AG20443 (cell line): Measurements from ENCODE around the gene LGALS1.
"Not testable (repeated sequence)": the region's sequence is repeated elsewhere in the genome, so short reads cannot be mapped to it uniquely, and the experiment has no call there.

Source experiments
- DNase-seq: peaks from one replicate; pipeline ENCODE4 v3.0.0; 2012; ENCODE audit warnings: low spot score, mixed read lengths

The LGALS1 gene

GRCh38 chr22:37690407-37690806 lies 15.0 kb downstream of the LGALS1 start:
- no peak for DNase-seq

DNA sequence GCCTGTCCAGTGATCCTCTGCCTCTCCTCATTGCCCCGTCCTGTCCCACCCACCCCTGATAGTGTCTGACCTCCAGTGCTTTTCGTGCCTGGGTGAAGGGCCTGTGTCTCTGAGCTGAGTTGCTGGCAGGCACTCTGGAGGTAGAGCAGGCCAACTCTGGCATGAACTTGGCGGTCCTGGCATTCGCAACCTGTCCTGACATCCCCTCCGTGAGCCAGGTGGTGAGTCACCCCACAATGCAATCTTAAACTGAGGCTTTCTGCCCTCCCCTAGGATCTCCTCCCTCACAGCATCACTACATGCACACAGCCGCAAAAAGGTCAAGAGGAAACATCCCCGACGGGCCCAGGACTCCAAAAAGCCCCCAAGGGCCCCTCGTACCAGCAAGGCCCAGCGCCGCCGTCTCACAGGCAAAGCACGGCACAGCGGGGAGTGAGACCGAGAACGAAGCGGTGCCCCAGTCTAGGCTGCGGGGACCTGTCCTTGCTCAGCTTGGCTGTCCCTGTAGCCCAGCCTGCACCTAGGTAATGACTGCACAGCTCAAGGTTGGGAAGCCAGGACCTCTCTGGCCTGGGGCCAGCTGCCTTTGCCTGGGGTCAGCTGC lies 15.6 kb downstream of the LGALS1 start:
- DNase-seq, result no peak

DNA sequence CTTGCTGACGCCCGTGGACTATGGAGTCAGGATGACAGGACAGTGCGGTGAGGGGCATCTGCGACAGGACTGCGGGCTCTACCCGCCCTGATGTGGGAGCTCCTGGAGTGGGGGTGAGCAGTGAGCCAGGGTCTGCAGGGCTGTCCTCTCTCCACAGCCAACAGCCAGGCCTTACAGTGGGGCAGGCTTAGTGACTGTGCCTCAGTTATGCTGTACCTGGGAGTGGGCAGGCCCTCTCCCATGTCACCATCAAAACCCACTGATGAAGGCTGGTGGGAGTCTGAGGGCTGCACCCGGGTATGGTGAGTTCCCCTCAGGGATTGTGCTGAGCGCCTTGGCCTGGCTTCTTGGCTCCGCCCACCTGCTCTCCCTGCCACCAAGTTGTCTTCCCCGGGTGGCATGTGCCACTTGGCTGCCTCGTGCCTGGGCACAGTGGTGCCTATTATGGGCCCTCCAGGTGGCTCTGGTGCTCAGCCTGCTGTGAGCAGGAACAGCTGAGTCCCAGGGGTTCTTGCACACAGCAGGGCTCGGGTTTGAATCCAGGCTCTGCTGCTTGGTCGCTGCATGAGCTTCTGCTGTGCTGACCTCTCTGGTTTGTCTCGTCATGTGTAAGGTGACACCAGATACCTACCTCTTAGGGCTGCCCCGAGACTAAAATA lies 17.3 kb downstream of the LGALS1 start:
- DNase-seq, result no peak

GRCh38 chr22:37694131-37694530 lies 18.7 kb downstream of the LGALS1 start:
- not testable (repeated sequence) for DNase-seq

GRCh38 chr22:37696260-37696656 lies 20.8 kb downstream of the LGALS1 start:
- not testable (repeated sequence) for DNase-seq

DNA sequence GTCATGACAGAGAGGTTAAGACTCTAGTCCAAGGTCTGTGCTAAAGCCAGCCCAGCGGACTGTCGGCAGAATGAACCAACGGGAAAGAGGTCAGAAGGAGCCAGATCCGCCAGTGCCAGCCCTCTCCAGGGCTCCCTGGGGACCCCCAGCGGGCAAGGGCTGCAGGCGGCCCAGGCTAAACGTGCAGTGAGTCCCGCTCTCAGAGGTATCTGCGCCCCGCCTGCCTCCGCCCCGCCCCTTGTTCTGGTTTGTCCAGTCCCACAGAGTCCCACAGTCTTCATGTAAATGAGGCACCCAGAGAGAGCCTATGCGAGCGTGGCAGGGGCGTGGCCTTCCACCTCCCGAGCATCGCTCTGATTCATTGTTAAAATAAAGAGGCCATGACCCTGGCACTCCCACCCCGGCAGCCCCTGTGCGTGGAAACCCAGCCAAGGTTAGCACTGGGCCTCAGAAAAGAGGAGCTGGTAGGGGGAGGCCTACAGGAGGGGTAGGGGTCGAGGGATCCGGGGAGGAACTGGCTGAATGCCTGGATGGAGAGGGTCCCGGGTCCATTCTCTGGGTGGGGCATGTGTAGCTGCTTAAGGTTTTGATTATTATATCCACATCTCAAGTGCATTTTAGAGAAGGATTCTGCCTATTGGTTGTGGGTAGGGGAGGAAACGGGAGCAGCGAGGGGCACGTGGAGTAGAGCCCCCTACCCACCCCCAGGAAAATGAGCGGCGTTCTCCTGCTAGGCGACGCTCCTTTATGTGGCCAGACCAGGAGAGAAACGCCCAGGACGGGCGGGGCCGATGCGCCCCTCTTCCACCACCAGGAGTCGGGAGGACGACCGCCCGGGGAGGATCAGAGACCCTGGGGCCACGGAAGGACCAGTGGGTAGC lies 21.5 kb downstream of the LGALS1 start, which contains the start of gene TRIOBP:
Gene TRIOBP (plus strand): TSS at position 392 of the 881 bp plus-strand sequence. CDS start 4,318 bp downstream, outside the sequence.
- peak; percentile 95 for DNase-seq

GRCh38 chr22:37697538-37697835 lies 22.1 kb downstream of the LGALS1 start:
- DNase-seq, result no peak

DNA sequence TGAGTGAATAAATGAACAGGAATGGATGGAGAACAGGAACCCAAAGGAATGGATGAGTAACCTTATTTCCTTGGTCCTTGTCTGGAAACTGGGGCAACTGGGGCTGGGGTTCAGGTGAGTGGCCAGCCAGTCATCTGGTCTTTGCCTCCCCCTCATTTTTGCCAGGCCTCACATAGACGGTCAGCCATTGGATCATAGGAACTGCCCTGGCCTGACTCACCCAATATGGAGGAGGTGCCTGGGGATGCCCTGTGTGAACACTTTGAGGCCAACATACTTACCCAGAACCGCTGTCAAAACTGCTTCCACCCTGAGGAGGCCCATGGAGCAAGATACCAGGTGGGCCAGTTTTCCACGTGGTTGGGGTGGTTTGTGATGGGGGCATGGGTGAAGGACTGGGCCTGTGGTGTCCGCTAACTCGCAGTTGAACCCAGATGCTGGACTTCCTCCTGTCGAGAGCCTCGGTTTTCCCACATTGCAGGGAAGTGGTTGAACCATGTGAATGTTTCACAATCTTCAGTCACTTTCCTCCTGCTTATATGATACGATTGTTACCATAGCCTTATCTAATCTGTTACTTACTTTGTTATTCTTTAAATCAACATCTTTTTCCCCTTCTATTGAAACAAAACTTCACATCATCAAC lies 25.8 kb downstream of the LGALS1 start:
- DNase-seq, result no peak

DNA sequence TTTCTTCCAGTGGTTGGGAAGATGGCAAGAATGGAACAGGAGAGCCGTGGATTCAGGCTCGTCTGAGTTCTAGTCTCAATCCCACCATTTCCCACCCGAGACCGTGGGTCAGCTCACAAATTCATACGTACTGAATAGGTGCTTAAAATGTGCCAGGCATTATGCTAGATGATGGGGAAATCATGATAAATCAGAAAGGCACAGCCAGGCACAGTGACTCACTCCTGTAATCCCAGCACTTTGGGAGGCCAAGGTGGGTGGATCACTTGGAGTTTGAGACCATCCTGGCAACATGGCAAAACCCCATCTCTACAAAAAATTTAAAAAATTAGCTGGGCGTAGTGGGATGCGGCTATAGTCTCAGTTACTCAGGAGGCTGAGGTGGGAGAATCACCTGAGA lies 28.5 kb downstream of the LGALS1 start:
- DNase-seq, result no peak

GRCh38 chr22:37704645-37705044 lies 29.2 kb downstream of the LGALS1 start:
- no peak for DNase-seq

DNA sequence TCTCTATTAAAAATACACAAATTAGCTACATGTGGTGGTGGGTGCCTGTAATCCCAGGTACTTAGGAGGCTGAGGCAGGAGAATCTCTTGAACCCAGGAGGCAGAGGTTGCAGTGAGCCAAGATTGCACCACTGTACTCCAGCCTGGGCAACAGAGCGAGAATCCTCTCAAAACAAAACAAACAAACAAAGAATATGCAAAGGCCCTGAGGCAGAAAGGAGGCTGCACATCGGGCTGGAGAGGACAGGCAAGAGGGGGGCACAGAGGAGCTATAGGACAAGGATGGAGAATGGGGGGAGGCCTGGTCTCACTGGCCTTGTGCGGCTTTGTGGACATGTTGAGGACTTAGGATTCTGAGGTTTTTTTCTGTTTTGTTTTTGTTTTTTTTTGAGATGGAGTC lies 29.8 kb downstream of the LGALS1 start:
- DNase-seq, result no peak

GRCh38 chr22:37708580-37709444 lies 33.4 kb downstream of the LGALS1 start:
- no peak for DNase-seq

DNA sequence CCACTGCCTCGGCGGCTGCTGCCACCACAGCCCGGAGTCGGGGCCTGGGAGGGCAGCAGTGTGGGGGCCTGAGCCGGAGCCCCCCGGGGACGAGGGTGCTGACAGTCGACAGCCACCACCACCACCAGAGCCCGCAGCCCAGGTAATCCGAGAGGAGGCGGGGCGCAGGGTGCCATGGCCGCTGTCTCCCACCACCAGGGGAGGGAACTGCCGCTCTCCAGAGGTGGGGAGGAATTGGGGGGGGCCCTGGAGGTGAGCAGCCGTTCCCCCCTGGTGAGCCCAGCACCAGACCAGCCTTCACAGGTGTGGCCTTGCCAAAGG lies 34.0 kb downstream of the LGALS1 start:
- no peak for DNase-seq

DNA sequence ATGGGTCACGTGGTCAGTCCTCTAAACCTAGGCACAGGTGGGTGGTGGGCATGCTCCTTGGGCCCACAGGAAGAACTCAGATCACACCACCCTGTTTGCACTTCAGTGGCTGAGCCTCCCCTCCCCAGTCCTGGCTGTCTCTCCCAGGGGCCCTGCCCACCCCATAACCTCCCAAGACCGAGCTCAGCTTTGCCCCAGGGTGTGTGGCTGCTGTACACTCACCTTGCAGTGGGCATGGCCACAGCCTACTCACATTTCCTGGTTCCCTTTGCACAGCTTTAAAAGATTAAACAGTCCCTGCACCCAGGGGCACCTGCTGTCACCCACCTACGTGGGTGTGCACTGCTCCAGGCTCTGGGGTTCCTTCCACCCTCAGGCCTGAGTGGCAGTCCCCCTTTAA lies 35.2 kb downstream of the LGALS1 start:
- DNase-seq, result no peak

GRCh38 chr22:37711490-37711889 lies 36.1 kb downstream of the LGALS1 start:
- DNase-seq, result no peak

- no peak for DNase-seq
These were observed 38.3 kb downstream of the LGALS1 start for GRCh38 chr22:37713761-37714160.

DNA sequence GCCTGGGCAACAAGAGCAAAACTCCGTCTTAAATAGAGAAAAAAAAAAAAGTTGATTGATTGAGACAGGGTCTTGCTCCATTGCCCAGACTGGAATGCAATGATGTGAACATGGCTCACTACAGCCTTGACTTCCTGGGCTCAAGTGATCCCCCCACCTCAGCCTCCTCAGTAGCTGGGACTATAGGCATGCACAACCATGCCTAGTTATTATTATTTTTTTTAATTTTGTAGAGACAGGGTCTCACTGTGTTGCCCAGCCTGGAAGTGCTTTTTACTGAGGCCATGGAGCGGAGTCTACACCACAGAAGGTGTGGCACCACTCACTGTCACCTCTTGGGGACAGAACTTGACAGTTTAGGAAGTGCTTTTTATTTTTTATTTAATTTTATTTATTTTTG lies 39.2 kb downstream of the LGALS1 start:
- DNase-seq, result no peak

GRCh38 chr22:37715760-37716159 lies 40.3 kb downstream of the LGALS1 start:
- no peak for DNase-seq

DNA sequence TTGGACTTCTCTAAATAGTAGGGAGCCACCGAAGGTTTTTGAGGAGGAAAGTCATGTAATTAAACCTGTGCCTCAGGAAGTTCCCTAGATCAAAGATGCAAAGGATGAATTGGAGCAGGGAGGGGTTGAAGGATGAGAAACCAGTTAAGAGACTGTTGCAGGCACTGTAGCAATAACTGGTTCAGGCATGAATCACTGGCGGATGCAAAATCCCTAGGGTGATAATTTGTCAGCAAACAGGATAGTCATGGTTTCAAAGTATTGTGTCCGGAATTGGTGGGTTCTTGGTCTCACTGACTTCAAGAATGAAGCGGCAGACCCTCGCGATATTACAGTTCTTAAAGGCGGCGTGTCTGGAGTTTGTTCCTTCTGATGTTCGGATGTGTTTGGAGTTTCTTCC lies 41.3 kb downstream of the LGALS1 start:
- DNase-seq, result peak; percentile 83

- not testable (repeated sequence) for DNase-seq
These were observed 41.8 kb downstream of the LGALS1 start for GRCh38 chr22:37717235-37717634.

DNA sequence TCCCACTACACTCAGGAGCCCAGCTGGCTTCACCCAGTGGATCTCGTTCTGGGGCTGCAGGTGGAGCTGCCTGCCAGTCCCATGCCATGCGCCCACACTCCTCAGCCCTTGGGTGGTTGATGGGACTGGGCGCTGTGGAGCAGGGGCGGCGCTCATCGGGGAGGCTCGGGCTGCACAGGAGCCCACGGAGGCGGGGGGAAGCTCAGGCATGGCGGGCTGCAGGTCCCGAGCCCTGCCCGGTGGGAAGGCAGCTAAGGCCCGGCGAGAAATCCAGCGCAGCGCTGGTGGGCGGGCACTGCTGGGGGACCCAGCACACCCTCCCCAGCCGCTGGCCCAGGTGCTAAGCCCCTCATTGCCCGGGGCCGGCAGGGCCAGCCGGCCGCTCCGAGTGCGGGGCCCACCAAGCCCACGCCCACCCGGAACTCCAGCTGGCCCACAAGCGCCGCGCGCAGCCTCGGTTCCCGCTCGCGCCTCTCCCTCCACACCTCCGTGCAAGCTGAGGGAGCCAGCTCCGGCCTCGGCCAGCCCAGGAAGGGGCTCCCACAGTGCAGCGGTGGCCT lies 42.4 kb downstream of the LGALS1 start:
- DNase-seq, result not testable (repeated sequence)
